GM12865 (cell line): ENCODE data around the gene PARP3.
A peak's percentile ranks its signal among the peaks of the same experiment; 100 is the strongest.

Experiments used
- DNase-seq: peaks from one replicate; pipeline ENCODE4 v3.0.0; 2010; ENCODE audit warnings: low read depth
- H3K4me3 ChIP-seq: 2 replicates; pipeline ENCODE4 v1.5.1; 2011; ENCODE audit warnings: mild to moderate bottlenecking, low read depth, low read length, control low read depth
- CTCF ChIP-seq: IDR thresholded peaks from 2 replicates; pipeline ENCODE4 v1.5.1; 2011; ENCODE audit warnings: low read length, control low read depth, low read depth, inconsistent platforms; ENCODE audit not compliant: insufficient read depth; ENCODE audit errors: missing control alignments

PARP3 gene

DNA sequence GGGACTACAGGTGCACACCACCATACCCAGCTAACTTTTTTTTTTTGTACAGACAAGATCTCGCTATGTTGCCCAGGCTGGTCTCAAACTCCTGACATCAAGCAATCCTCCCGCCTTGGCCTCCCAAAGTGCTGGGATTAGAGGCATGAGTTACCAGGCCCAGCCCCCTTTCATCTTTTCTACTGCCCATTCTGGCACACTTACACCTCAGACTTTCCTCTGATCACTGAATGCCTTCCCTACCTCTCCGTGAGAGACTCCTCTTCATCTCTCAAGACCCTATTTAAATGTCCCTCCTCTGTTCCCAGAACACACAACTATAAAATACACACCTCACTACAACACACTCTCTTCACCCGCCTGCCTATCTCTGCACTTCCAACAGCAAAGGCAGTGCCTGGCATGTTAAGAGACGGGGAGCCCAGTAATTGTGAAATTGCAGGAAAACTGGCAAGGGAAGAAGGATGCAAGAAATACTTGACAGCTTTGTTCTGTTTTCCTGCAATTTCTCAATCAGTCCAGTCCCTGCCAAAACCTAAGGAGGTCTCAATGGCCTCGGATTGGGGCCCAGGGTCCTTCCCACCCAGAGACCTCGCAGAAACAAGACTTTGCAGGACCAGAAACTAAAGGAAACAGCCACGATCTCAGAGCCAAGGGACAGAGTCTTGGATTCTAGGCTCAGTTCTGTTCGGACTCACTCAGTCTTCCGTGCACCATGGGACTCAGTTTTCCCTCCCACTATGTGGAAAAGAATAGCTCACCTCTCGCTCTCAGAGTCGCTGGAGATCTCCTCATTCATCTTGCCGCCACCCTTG, 1.3 kb upstream of the PARP3 start:
- no peak for TF ChIP-seq CTCF
- peak overlapping the region; percentile 84 for H3K4me3 ChIP-seq
- DNase-seq: no peak

- DNase-seq: no peak
- no peak for TF ChIP-seq CTCF
Measured at GRCh38 chr3:51941463-51941797, 733 bp upstream of the PARP3 start.

GRCh38 chr3:51942603-51943450, 664 bp downstream of the PARP3 start:
- TF ChIP-seq CTCF: no peak
- peak overlapping the region; percentile 73 for H3K4me3 ChIP-seq
- peak; percentile 78 for DNase-seq

More at GRCh38 chr3:51941463-51941797, 733 bp upstream of the PARP3 start:
- peak overlapping the region; percentile 84 for H3K4me3 ChIP-seq

- peak overlapping the region; percentile 73; the same call in 1 of the 2 replicates for H3K4me3 ChIP-seq
- DNase-seq: no peak
- no peak for TF ChIP-seq CTCF
Measured at GRCh38 chr3:51943451-51944391, 1.6 kb downstream of the PARP3 start.

DNA sequence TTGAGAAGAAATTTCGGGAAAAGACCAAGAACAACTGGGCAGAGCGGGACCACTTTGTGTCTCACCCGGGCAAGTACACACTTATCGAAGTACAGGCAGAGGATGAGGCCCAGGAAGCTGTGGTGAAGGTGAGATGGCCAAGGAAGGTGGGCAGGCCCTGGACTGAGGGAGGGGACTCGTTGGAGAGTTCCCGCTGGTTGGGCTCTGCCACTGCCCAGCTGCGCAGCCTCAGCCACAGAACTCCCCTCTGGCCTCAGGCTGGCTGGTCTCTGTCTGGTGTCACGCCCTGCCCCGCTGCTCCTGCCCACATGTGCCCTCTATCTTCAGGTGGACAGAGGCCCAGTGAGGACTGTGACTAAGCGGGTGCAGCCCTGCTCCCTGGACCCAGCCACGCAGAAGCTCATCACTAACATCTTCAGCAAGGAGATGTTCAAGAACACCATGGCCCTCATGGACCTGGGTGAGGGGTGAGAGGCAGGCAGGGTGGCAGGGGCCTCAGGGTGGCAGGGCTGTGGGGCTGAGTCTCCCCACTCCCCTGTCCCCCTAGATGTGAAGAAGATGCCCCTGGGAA, 2.4 kb downstream of the PARP3 start:
- no peak for TF ChIP-seq CTCF
- H3K4me3 ChIP-seq: no peak overlapping the region
- DNase-seq: no peak
